ENCODE results near the gene UPK1A. TPM values are rescaled to one million over a fixed set of nuclear protein-coding genes. Genes with fewer than 3 reads are reported as not detected.

The UPK1A gene
- total and polyA plus RNA-seq, 9 of the 15 experiments (the other 6 are each of a cell fraction or from before 2014, with no cell fraction given), result 0.06 to 0.13 TPM; not detected in 7

DNA sequence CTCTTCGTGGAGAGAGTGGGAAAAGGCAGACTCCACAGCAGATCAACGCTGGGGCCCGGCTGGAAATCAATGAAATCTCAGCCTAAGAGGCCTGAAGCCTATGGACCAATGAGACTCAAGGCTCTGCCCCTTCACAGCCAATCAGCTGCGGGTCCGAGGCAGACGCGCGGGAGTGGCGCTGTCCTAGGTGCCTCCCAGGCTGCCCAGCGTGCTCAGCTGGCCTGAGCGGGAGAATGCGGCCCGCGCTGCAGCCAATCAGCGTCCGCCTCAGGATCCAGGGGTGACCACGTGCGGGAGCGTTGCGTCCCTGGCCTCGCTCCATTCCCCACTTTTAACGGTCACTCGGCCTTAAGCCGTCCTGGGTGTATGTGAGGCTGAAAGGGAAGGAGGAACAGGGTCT is 37.9 kb downstream of the UPK1A start, which contains the start of gene ZBTB32 (continued):
- TF ChIP-seq, protein P1, sequence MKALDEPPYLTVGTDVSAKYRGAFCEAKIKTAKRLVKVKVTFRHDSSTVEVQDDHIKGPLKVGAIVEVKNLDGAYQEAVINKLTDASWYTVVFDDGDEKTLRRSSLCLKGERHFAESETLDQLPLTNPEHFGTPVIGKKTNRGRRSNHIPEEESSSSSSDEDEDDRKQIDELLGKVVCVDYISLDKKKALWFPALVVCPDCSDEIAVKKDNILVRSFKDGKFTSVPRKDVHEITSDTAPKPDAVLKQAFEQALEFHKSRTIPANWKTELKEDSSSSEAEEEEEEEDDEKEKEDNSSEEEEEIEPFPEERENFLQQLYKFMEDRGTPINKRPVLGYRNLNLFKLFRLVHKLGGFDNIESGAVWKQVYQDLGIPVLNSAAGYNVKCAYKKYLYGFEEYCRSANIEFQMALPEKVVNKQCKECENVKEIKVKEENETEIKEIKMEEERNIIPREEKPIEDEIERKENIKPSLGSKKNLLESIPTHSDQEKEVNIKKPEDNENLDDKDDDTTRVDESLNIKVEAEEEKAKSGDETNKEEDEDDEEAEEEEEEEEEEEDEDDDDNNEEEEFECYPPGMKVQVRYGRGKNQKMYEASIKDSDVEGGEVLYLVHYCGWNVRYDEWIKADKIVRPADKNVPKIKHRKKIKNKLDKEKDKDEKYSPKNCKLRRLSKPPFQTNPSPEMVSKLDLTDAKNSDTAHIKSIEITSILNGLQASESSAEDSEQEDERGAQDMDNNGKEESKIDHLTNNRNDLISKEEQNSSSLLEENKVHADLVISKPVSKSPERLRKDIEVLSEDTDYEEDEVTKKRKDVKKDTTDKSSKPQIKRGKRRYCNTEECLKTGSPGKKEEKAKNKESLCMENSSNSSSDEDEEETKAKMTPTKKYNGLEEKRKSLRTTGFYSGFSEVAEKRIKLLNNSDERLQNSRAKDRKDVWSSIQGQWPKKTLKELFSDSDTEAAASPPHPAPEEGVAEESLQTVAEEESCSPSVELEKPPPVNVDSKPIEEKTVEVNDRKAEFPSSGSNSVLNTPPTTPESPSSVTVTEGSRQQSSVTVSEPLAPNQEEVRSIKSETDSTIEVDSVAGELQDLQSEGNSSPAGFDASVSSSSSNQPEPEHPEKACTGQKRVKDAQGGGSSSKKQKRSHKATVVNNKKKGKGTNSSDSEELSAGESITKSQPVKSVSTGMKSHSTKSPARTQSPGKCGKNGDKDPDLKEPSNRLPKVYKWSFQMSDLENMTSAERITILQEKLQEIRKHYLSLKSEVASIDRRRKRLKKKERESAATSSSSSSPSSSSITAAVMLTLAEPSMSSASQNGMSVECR (CRISPR knock-in tag; IDR thresholded peaks at IDR 0.05), result peak; percentile 88
- TF ChIP-seq ZNF408 (CRISPR knock-in tag; IDR thresholded peaks at IDR 0.05; ENCODE audit: low read depth) (no peak), PCBP2 (IDR thresholded peaks at IDR 0.05; ENCODE audit: low read depth, low read length, poor library complexity, severe bottlenecking) (no peak), RFX1 (IDR thresholded peaks at IDR 0.05) (no peak), CBX8 (IDR thresholded peaks at IDR 0.05; ENCODE audit: borderline replicate concordance, extremely low read depth, low read depth, low read length, poor library complexity, severe bottlenecking) (no peak), ATF1 (CRISPR knock-in tag; IDR thresholded peaks at IDR 0.05) (no peak), ATF1 (tag; IDR thresholded peaks at IDR 0.05) (peak; percentile 75), ZNF3 (CRISPR knock-in tag; IDR thresholded peaks at IDR 0.05) (no peak), CBX3 (IDR thresholded peaks at IDR 0.05; ENCODE audit: borderline replicate concordance in 1 of 2, low read length in 2 of 2) (peak in 1 of 2 experiments; percentile 94; a peak in 2 of 3 replicates), SP1 (CRISPR knock-in tag; IDR thresholded peaks at IDR 0.05) (0 out of 2 replicates have a peak, but pooled peaks have one; percentile 25), SMAD1 (IDR thresholded peaks at IDR 0.05; ENCODE audit: low read depth, low read length, partially characterized antibody) (peak; percentile 90), ZNF197 (CRISPR knock-in tag; IDR thresholded peaks at IDR 0.05; ENCODE audit: low read depth) (no peak), DACH1 (IDR thresholded peaks at IDR 0.05; ENCODE audit: partially characterized antibody) (peak; percentile 75), PHF21A (IDR thresholded peaks at IDR 0.05; ENCODE audit: borderline replicate concordance, low read depth) (peak; percentile 100), CREB1 (IDR thresholded peaks at IDR 0.05) (peak; percentile 34; the same call in 1 of the 2 replicates), CREB1 (CRISPR knock-in tag; IDR thresholded peaks at IDR 0.05) (peak; percentile 74), ZNF444 (CRISPR knock-in tag; IDR thresholded peaks at IDR 0.05) (no peak), ZNF143 (CRISPR knock-in tag; IDR thresholded peaks at IDR 0.05) (peak; percentile 66), FOS (IDR thresholded peaks at IDR 0.05; ENCODE audit: extremely low read depth, insufficient read length) (peak; percentile 81), PHB2 (IDR thresholded peaks at IDR 0.05; ENCODE audit: low read depth) (no peak)
- TF ChIP-seq, protein P2, sequence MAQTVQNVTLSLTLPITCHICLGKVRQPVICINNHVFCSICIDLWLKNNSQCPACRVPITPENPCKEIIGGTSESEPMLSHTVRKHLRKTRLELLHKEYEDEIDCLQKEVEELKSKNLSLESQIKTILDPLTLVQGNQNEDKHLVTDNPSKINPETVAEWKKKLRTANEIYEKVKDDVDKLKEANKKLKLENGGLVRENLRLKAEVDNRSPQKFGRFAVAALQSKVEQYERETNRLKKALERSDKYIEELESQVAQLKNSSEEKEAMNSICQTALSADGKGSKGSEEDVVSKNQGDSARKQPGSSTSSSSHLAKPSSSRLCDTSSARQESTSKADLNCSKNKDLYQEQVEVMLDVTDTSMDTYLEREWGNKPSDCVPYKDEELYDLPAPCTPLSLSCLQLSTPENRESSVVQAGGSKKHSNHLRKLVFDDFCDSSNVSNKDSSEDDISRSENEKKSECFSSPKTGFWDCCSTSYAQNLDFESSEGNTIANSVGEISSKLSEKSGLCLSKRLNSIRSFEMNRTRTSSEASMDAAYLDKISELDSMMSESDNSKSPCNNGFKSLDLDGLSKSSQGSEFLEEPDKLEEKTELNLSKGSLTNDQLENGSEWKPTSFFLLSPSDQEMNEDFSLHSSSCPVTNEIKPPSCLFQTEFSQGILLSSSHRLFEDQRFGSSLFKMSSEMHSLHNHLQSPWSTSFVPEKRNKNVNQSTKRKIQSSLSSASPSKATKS (CRISPR knock-in tag; IDR thresholded peaks at IDR 0.05), result no peak
- TF ChIP-seq, protein P3, sequence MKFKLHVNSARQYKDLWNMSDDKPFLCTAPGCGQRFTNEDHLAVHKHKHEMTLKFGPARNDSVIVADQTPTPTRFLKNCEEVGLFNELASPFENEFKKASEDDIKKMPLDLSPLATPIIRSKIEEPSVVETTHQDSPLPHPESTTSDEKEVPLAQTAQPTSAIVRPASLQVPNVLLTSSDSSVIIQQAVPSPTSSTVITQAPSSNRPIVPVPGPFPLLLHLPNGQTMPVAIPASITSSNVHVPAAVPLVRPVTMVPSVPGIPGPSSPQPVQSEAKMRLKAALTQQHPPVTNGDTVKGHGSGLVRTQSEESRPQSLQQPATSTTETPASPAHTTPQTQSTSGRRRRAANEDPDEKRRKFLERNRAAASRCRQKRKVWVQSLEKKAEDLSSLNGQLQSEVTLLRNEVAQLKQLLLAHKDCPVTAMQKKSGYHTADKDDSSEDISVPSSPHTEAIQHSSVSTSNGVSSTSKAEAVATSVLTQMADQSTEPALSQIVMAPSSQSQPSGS (CRISPR knock-in tag; IDR thresholded peaks at IDR 0.05), result no peak

All from K562 (cell line).